PC-3 (cell line): Measurements from ENCODE around the gene DENND2D. TPM values are rescaled to one million over a fixed set of nuclear protein-coding genes. Genes with fewer than 3 reads are reported as not detected.

ENCODE experiments used
- ATAC-seq: fragments of 200-7000 bp; cut with Tn5 transposase; 2 replicates; pipeline ENCODE4 v1.9.1; 2020; ENCODE audit warnings: mild to moderate bottlenecking, moderate library complexity
- BruUV-seq: library from RNA; stranded (reverse); fragments of 400-500 nt; replicated peaks from 2 replicates; lab custom pipeline; 2021; lab: Mats Ljungman, UMichigan
- CTCF ChIA-PET: fragments of 300-600 bp; sonication (Branson Sonifier 250); formaldehyde crosslinking; loops from one replicate; lab custom pipeline; 2022; ENCODE audit warnings: antibody characterized with exemption; lab: Charles Lee
- POLR2A ChIA-PET: fragments of 300-600 bp; sonication (Branson Sonifier 250); formaldehyde crosslinking; loops from one replicate; lab custom pipeline; 2022; ENCODE audit warnings: antibody characterized with exemption; ENCODE audit not compliant: unreplicated experiment; lab: Charles Lee
- DNase-seq: peaks from one replicate; pipeline ENCODE4 v3.0.0-alpha.2; 2015
- H2AFZ ChIP-seq: fragments of 300-600 bp; sonication (generic); 2 replicates; pipeline ENCODE4 v1.6.0; 2016; ENCODE audit warnings: antibody characterized with exemption, low read length
- H3F3A ChIP-seq: fragments of 300-600 bp; sonication (generic); one replicate; pipeline ENCODE4 v1.6.0; 2017; ENCODE audit warnings: antibody characterized with exemption, low read length, control low read depth, mild to moderate bottlenecking; ENCODE audit not compliant: unreplicated experiment
- H3K27ac ChIP-seq: fragments of 300-600 bp; sonication (generic); 2 replicates; pipeline ENCODE4 v1.5.1; 2016; ENCODE audit warnings: mild to moderate bottlenecking, low read length
- H3K27me3 ChIP-seq: fragments of 300-600 bp; sonication (generic); 2 replicates; pipeline ENCODE4 v1.6.1; 2016; ENCODE audit warnings: low read length, mixed read lengths
- H3K36me3 ChIP-seq: fragments of 300-600 bp; sonication (generic); 2 replicates; pipeline ENCODE4 v1.6.1; 2016; ENCODE audit warnings: low read depth, mixed run types, low read length, mixed read lengths
- H3K4me1 ChIP-seq: fragments of 300-600 bp; sonication (generic); 2 replicates; pipeline ENCODE4 v1.5.1; 2016; ENCODE audit warnings: low read length; ENCODE audit not compliant: insufficient read depth
- H3K4me2 ChIP-seq: fragments of 300-600 bp; sonication (generic); 2 replicates; pipeline ENCODE4 v1.6.0; 2016; ENCODE audit warnings: low read length
- H3K4me3 ChIP-seq: fragments of 300-600 bp; sonication (generic); 2 replicates; pipeline ENCODE4 v1.5.1; 2016; ENCODE audit warnings: mild to moderate bottlenecking, low read length, mixed read lengths
- H3K79me2 ChIP-seq: fragments of 300-600 bp; sonication (generic); 2 replicates; pipeline ENCODE4 v1.6.1; 2017; ENCODE audit warnings: low read length, mixed read lengths
- H3K9ac ChIP-seq: fragments of 300-600 bp; sonication (generic); 2 replicates; pipeline ENCODE4 v1.6.0; 2016; ENCODE audit warnings: mild to moderate bottlenecking, low read length
- H3K9me2 ChIP-seq: fragments of 300-600 bp; sonication (generic); replicated peaks from 2 replicates; pipeline ENCODE4 v1.6.1; 2016; ENCODE audit warnings: mixed run types, low read length, mixed read lengths
- H3K9me3 ChIP-seq: fragments of 300-600 bp; sonication (generic); 2 replicates; pipeline ENCODE4 v1.6.1; 2016; ENCODE audit warnings: low read length, mixed read lengths
- H4K20me1 ChIP-seq: fragments of 300-600 bp; sonication (generic); 2 replicates; pipeline ENCODE4 v1.6.1; 2016; ENCODE audit warnings: low read length, mixed read lengths
- CTCF ChIP-seq: fragments of 300-600 bp; sonication (generic); conservative IDR thresholded peaks from 2 replicates; pipeline ENCODE4 v1.5.1; 2017; ENCODE audit warnings: antibody characterized with exemption, low read depth, mild to moderate bottlenecking, low read length
- EZH2 ChIP-seq: fragments of 300-600 bp; sonication (generic); IDR thresholded peaks from one replicate; pipeline ENCODE4 v1.6.1; 2017; ENCODE audit warnings: antibody characterized with exemption, mild to moderate bottlenecking, low read length; ENCODE audit not compliant: unreplicated experiment
- EZH2phosphoT487 ChIP-seq: fragments of 300-600 bp; sonication (generic); IDR thresholded peaks from 2 replicates; pipeline ENCODE4 v1.6.1; 2018; ENCODE audit warnings: mild to moderate bottlenecking, antibody characterized with exemption, low read length, borderline replicate concordance
- intact Hi-C: fragments of 100-400 bp; cut with micrococcal nuclease; formaldehyde crosslinking; loops from 2 replicates; pipeline ENCODE4 v1.9.0; 2023
- total RNA-seq: library from RNA; depleted of rRNA; stranded (reverse); fragments of >200 nt; gene quantifications from 2 replicates; pipeline ENCODE4 v1.2.3, GENCODE V29; 2014

Gene DENND2D
- total RNA-seq, 1 experiment from 2014 or later, result 4.0 TPM

- Histone ChIP-seq H3K27ac (no peak overlapping the region), H2AFZ (no peak overlapping the region), H3K4me3 (no peak overlapping the region), H3K9ac (no peak overlapping the region), H3K36me3 (peaks cover 21% of the 10 kb centered on the region), H3K9me2 (no peaks in the 10 kb centered on the region), H3K4me2 (no peak overlapping the region), H3F3A (no peaks in the 10 kb centered on the region), H3K4me1 (no peaks in the 10 kb centered on the region), H4K20me1 (no peaks in the 10 kb centered on the region), H3K9me3 (no peaks in the 10 kb centered on the region), H3K79me2 (peaks cover 7% of the 10 kb centered on the region; the same call in 1 of the 2 replicates), H3K27me3 (no peaks in the 10 kb centered on the region)
- intact Hi-C loops, result no loop called here
- no TSS peak for BruUV-seq
- ATAC-seq (no peak), DNase-seq (no peak)
- POLR2A ChIA-PET, result no interaction called here
- CTCF ChIA-PET, result no interaction called here
- no peak for TF ChIP-seq EZH2phosphoT487
- TF ChIP-seq CTCF, result no peak
Measured at GRCh38 chr1:111161843-111162487, 38.5 kb downstream of the DENND2D start.

DNA sequence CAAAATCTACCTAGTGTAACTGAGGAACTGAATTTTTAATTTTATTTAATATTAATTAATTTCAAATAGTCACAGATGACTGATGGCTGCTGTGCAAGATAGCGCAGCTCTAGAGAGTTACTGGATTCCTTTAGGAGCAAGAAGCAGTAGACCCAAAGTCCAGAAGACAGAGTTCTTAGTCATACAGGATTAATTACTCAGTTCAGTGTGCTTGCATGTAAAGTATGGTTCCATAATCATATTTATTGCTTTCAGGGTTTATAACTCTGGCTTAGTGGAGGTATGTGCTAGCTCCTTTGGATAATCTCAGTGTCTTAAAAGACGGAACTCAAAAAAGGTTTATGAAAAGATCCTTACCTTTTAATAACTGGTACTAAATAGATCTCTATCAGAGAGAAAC, 43.0 kb downstream of the DENND2D start:
- Histone ChIP-seq H3K4me2 (no peak overlapping the region), H4K20me1 (no peaks in the 10 kb centered on the region), H3K9ac (no peak overlapping the region), H3K36me3 (peaks cover 37% of the 10 kb centered on the region), H3F3A (no peaks in the 10 kb centered on the region), H3K9me3 (no peaks in the 10 kb centered on the region), H2AFZ (no peak overlapping the region), H3K9me2 (no peaks in the 10 kb centered on the region), H3K79me2 (peaks cover 46% of the 10 kb centered on the region), H3K4me3 (no peak overlapping the region), H3K27me3 (no peaks in the 10 kb centered on the region), H3K4me1 (no peaks in the 10 kb centered on the region), H3K27ac (no peak overlapping the region)
- CTCF ChIA-PET, result no interaction called here
- BruUV-seq, result no TSS peak
- no peak for ATAC-seq
- DNase-seq, result no peak
- TF ChIP-seq EZH2phosphoT487 (no peak), CTCF (no peak)
- POLR2A ChIA-PET, result no interaction called here
- intact Hi-C loops, result no loop called here

GRCh38 chr1:111154021-111154999, 46.1 kb downstream of the DENND2D start:
- POLR2A ChIA-PET, result no interaction called here
- intact Hi-C loops, result no loop called here

More at GRCh38 chr1:111154021-111154999, 46.1 kb downstream of the DENND2D start:
- Histone ChIP-seq H3K27ac (no peak overlapping the region), H3K4me3 (no peak overlapping the region), H3K79me2 (peaks cover 59% of the 10 kb centered on the region), H3K4me2 (no peak overlapping the region), H3K9me2 (no peaks in the 10 kb centered on the region), H3F3A (no peaks in the 10 kb centered on the region), H2AFZ (no peak overlapping the region), H3K9me3 (no peaks in the 10 kb centered on the region), H3K27me3 (no peaks in the 10 kb centered on the region), H3K9ac (no peak overlapping the region), H3K4me1 (no peaks in the 10 kb centered on the region), H3K36me3 (peaks cover 39% of the 10 kb centered on the region), H4K20me1 (no peaks in the 10 kb centered on the region)
- TF ChIP-seq EZH2phosphoT487 (no peak), EZH2 (no peak), CTCF (no peak)
- CTCF ChIA-PET, result no interaction called here
- no TSS peak for BruUV-seq
- DNase-seq (no peak), ATAC-seq (no peak)
